Left lung (tissue), 10 donors: Measurements from ENCODE around the gene RASA1. TPM values are rescaled to one million over a fixed set of nuclear protein-coding genes. Genes with fewer than 3 reads are reported as not detected.
A peak's percentile ranks its signal among the peaks of the same experiment; 100 is the strongest.
"Not testable (repeated sequence)": the region's sequence is repeated elsewhere in the genome, so short reads cannot be mapped to it uniquely, and the experiment has no call there.

Source experiments
- ATAC-seq: fragments of 200-7000 bp; cut with Tn5 transposase; one replicate; pipeline ENCODE4 v1.9.1; 2020; ENCODE audit warnings: moderate library complexity
- DNase-seq, 4 donors: peaks; one replicate each; pipeline ENCODE4 v3.0.0-alpha.2; 2013 to 2020
- H3K27ac ChIP-seq, 2 donors: fragments of 200-600 bp; sonication (generic) in 1 of 2; one replicate each; pipeline versions ENCODE4 v1.5.0 to v1.8.0; 2020 to 2021
- H3K27me3 ChIP-seq, 2 donors: fragments of 200-600 bp; sonication (generic) in 1 of 2; one replicate each; pipeline versions ENCODE4 v1.5.0 to v1.8.0; 2020 to 2021
- H3K36me3 ChIP-seq, 2 donors: fragments of 200-600 bp; sonication (generic) in 1 of 2; one replicate each; pipeline versions ENCODE4 v1.5.0 to v1.8.0; 2020 to 2021
- H3K4me1 ChIP-seq, 2 donors: fragments of 200-600 bp; one replicate each; pipeline ENCODE4 v1.8.0; 2021
- H3K4me3 ChIP-seq, 2 donors: fragments of 200-600 bp; sonication (generic) in 1 of 2; one replicate each; pipeline versions ENCODE4 v1.5.0 to v1.8.0; 2020 to 2021; ENCODE audit warnings: mild to moderate bottlenecking in 1 of 2
- H3K9me3 ChIP-seq, 2 donors: fragments of 200-600 bp; sonication (generic) in 1 of 2; one replicate each; pipeline versions ENCODE4 v1.5.0 to v1.8.0; 2020 to 2021
- CTCF ChIP-seq, 2 donors: fragments of 200-600 bp; sonication (generic) in 1 of 2; IDR thresholded peaks; one replicate each; pipeline versions ENCODE4 v1.5.0 to v1.8.0; 2021; ENCODE audit warnings: antibody characterized with exemption in 2 of 2
- intact Hi-C, 2 donors: fragments of 100-400 bp; cut with DNase I; formaldehyde crosslinking; loops; one replicate each; pipeline versions ENCODE4 v1.11.2 to v1.14.2; 2022
- polyA plus RNA-seq, 6 donors: library from polyadenylated mRNA; unstranded; fragments of 120-200 nt; gene quantifications; one replicate each; pipeline ENCODE4 v1.2.1, GENCODE V29; 2013; ENCODE audit not compliant: insufficient read length in 6 of 6
- total RNA-seq, 2 donors: library from RNA; stranded (reverse); fragmentation: NEBNext Ultra II Directional; extraction: Animal tissue kit (Norgen Biotek cat#: 25700); gene quantifications; one replicate each; pipeline ENCODE4 v1.2.1, GENCODE V29; 2021
- donor health status: DM: no; HTN: yes; CAD: no.
- donor health status: DM: no; HTN: no; CAD: no.

Gene RASA1
- total and polyA plus RNA-seq, 8 donors, result 27.7 to 60.7 (median 54.1) TPM

- Histone ChIP-seq H3K27me3 (no peaks in the 10 kb centered on the region), H3K9me3 (no peaks in the 10 kb centered on the region), H3K4me3 (peak overlapping the region; percentile 72 to 95), H3K27ac (peak overlapping the region; percentile 89 to 96), H3K4me1 (peaks cover 4 to 32% of the 10 kb centered on the region in 2 donors), H3K36me3 (peaks cover 0 to 3% of the 10 kb centered on the region in 2 donors)
- no peak for DNase-seq
- no peak for TF ChIP-seq CTCF (IDR thresholded peaks at IDR 0.05)
- intact Hi-C loops, result loop anchor here in 1 of 2 donors (10.0 kb wide), 1 partner anchor 128 kb away; no protein-coding TSS in a partner anchor
- peak; percentile 33 for ATAC-seq
Measured at GRCh38 chr5:87266914-87267573, 639 bp upstream of the RASA1 start.

GRCh38 chr5:87268126-87268969 lies 665 bp downstream of the RASA1 start:
- no peak for TF ChIP-seq CTCF (IDR thresholded peaks at IDR 0.05)
- Histone ChIP-seq H3K27ac (peak overlapping the region; percentile 89 to 96), H3K36me3 (peaks cover 0 to 3% of the 10 kb centered on the region in 2 donors), H3K4me1 (peaks cover 4 to 35% of the 10 kb centered on the region in 2 donors), H3K27me3 (no peaks in the 10 kb centered on the region), H3K9me3 (no peaks in the 10 kb centered on the region), H3K4me3 (peak overlapping the region; percentile 72 to 95)
- DNase-seq (peak; percentile 71 to 90 (median 74)), ATAC-seq (peak; percentile 75)
- intact Hi-C loops, result loop anchor here in 1 of 2 donors (10.0 kb wide), 1 partner anchor 126 kb away; no protein-coding TSS in a partner anchor

GRCh38 chr5:87268970-87269377 lies 1.3 kb downstream of the RASA1 start:
- DNase-seq (peak in 1 of 4 donors; percentile 10), ATAC-seq (no peak)
- intact Hi-C loops, result loop anchor here in 1 of 2 donors (10.0 kb wide), 1 partner anchor 126 kb away; no protein-coding TSS in a partner anchor
- no peaks in the 10 kb centered on the region for H3K9me3 ChIP-seq
- peak overlapping the region; percentile 72 to 95 for H3K4me3 ChIP-seq
- H3K27me3 ChIP-seq, result no peaks in the 10 kb centered on the region
- peaks cover 0 to 3% of the 10 kb centered on the region in 2 donors for H3K36me3 ChIP-seq
- no peak for TF ChIP-seq CTCF (IDR thresholded peaks at IDR 0.05)
- H3K4me1 ChIP-seq, result peaks cover 4 to 41% of the 10 kb centered on the region in 2 donors
- H3K27ac ChIP-seq, result peak overlapping the region; percentile 89 to 96

GRCh38 chr5:87270888-87271287 lies 3.2 kb downstream of the RASA1 start:
- H3K36me3 ChIP-seq, H3K9me3 ChIP-seq, ATAC-seq, DNase-seq, H3K27me3 ChIP-seq, intact Hi-C loops, H3K27ac ChIP-seq, H3K4me3 ChIP-seq: not testable (repeated sequence)
- H3K4me1 ChIP-seq, result peaks cover 4 to 44% of the 10 kb centered on the region in 2 donors

GRCh38 chr5:87276655-87277054 lies 9.0 kb downstream of the RASA1 start:
- H3K27ac ChIP-seq, result no peak overlapping the region
- H3K4me3 ChIP-seq, result no peak overlapping the region
- DNase-seq, result no peak
- no peaks in the 10 kb centered on the region for H3K27me3 ChIP-seq
- H3K4me1 ChIP-seq, result peaks cover 0 to 43% of the 10 kb centered on the region in 2 donors
- ATAC-seq, result no peak
- no peak for TF ChIP-seq CTCF (IDR thresholded peaks at IDR 0.05)
- intact Hi-C loops, result no loop called here
- peaks cover 0 to 2% of the 10 kb centered on the region in 2 donors for H3K36me3 ChIP-seq
- H3K9me3 ChIP-seq, result peaks cover 0 to 2% of the 10 kb centered on the region in 2 donors
